WTC11 (cell line): ENCODE results near the gene ITGA3. TPM values are rescaled to one million over a fixed set of nuclear protein-coding genes. Genes with fewer than 3 reads are reported as not detected.

ENCODE experiments used
- ATAC-seq: fragments of 200-7000 bp; cut with Tn5 transposase; 2 replicates; pipeline ENCODE4 v1.10.0; 2021; ENCODE audit warnings: mild to moderate bottlenecking, moderate library complexity
- CTCF ChIA-PET: fragments of 300-600 bp; sonication (Branson Sonifier 250); formaldehyde crosslinking; loops from one replicate; lab custom pipeline; 2021; ENCODE audit warnings: antibody characterized with exemption; lab: Charles Lee
- POLR2A ChIA-PET: fragments of 350-600 bp; sonication (Branson Sonifier 250); formaldehyde crosslinking; loops from one replicate; lab custom pipeline; 2021; ENCODE audit warnings: antibody characterized with exemption; lab: Charles Lee
- DNase-seq: peaks from one replicate; pipeline ENCODE4 v3.0.0; 2021; ENCODE audit warnings: low spot score
- H3K27ac Mint-ChIP-seq: 2 replicates; pipeline ENCODE4 v1.8.0; 2021; ENCODE audit warnings: mixed read lengths
- H3K27me3 Mint-ChIP-seq: 2 replicates; pipeline ENCODE4 v1.8.0; 2021; ENCODE audit warnings: low read depth, mild to moderate bottlenecking, moderate library complexity, mixed read lengths
- H3K36me3 Mint-ChIP-seq: 2 replicates; pipeline ENCODE4 v1.8.0; 2021; ENCODE audit warnings: mixed read lengths
- H3K4me1 Mint-ChIP-seq: 2 replicates; pipeline ENCODE4 v1.8.0; 2022; ENCODE audit warnings: mixed read lengths
- H3K4me3 Mint-ChIP-seq: 2 replicates; pipeline ENCODE4 v1.8.0; 2021; ENCODE audit warnings: mild to moderate bottlenecking, moderate library complexity, mixed read lengths
- H3K9me3 Mint-ChIP-seq: 2 replicates; pipeline ENCODE4 v1.8.0; 2021; ENCODE audit warnings: mixed read lengths
- ARID4B ChIP-seq: sonication (generic); formaldehyde crosslinking; IDR thresholded peaks from 2 replicates; pipeline ENCODE4 v1.8.0; 2023; ENCODE audit warnings: missing genetic modification reagents, mild to moderate bottlenecking, borderline replicate concordance
- E2F4 ChIP-seq: sonication (generic); formaldehyde crosslinking; IDR thresholded peaks from 2 replicates; pipeline ENCODE4 v1.8.1; 2022; ENCODE audit warnings: low read depth, mild to moderate bottlenecking, moderate library complexity, missing genetic modification reagents, borderline replicate concordance
- ERG ChIP-seq: fragments of 250-450 bp; sonication (Bioruptor Pico); IDR thresholded peaks from 2 replicates; pipeline ENCODE4 v1.8.0; 2021; ENCODE audit warnings: mild to moderate bottlenecking
- NFE2L1 ChIP-seq: sonication (generic); formaldehyde crosslinking; IDR thresholded peaks from 2 replicates; pipeline ENCODE4 v1.8.1; 2023; ENCODE audit warnings: missing genetic modification reagents
- PREB ChIP-seq: sonication (generic); formaldehyde crosslinking; IDR thresholded peaks from 2 replicates; pipeline ENCODE4 v1.8.1; 2022; ENCODE audit warnings: mild to moderate bottlenecking, missing genetic modification reagents, moderate library complexity, borderline replicate concordance
- ZNF219 ChIP-seq: sonication (generic); formaldehyde crosslinking; IDR thresholded peaks from 2 replicates; pipeline ENCODE4 v1.8.0; 2023; ENCODE audit warnings: missing genetic modification reagents, mild to moderate bottlenecking, borderline replicate concordance
- ZNF416 ChIP-seq: fragments of 250-450 bp; sonication (Bioruptor Pico); IDR thresholded peaks from 2 replicates; pipeline ENCODE4 v1.9.0; 2021; ENCODE audit warnings: mild to moderate bottlenecking, inconsistent platforms
- ZNF671 ChIP-seq: fragments of 250-450 bp; sonication (Bioruptor Pico); IDR thresholded peaks from 2 replicates; pipeline ENCODE4 v1.8.0; 2021; ENCODE audit warnings: mild to moderate bottlenecking
- ZSCAN18 ChIP-seq: fragments of 250-450 bp; sonication (Bioruptor Pico); IDR thresholded peaks from 2 replicates; pipeline ENCODE4 v2.1.2; 2022; ENCODE audit warnings: mild to moderate bottlenecking, moderate library complexity
- total RNA-seq: library from RNA; stranded (reverse); gene quantifications from 3 replicates; pipeline ENCODE4 v1.2.3, GENCODE V29; 2021
- TF ChIP-seq, protein P1 (sequence below): fragments of 250-450 bp; sonication (Bioruptor Pico); conservative IDR thresholded peaks from 2 replicates; pipeline ENCODE4 v1.9.0; 2021; ENCODE audit warnings: mild to moderate bottlenecking
- TF ChIP-seq, protein P2 (sequence below): sonication (generic); formaldehyde crosslinking; IDR thresholded peaks from 2 replicates; pipeline ENCODE4 v1.8.1; 2023; ENCODE audit warnings: mild to moderate bottlenecking, missing genetic modification reagents, moderate library complexity
- TF ChIP-seq, protein P3 (sequence below): sonication (generic); formaldehyde crosslinking; conservative IDR thresholded peaks from 2 replicates; pipeline ENCODE4 v1.8.1; 2022; ENCODE audit warnings: mild to moderate bottlenecking, missing genetic modification reagents
- TF ChIP-seq, protein P4 (sequence below): sonication (generic); formaldehyde crosslinking; IDR thresholded peaks from 2 replicates; pipeline ENCODE4 v1.8.0; 2022; ENCODE audit warnings: mild to moderate bottlenecking, missing genetic modification reagents

ITGA3 gene
- total RNA-seq, 1 experiment from 2014 or later: 35.3 TPM

- DNase-seq (no peak), ATAC-seq (no peak)
- Mint-ChIP-seq H3K36me3 (peaks cover 26% of the 10 kb centered on the region), H3K4me1 (peaks cover 11% of the 10 kb centered on the region), H3K9me3 (peaks cover 5% of the 10 kb centered on the region), H3K4me3 (no peak overlapping the region), H3K27ac (no peak overlapping the region), H3K27me3 (no peaks in the 10 kb centered on the region)
- TF ChIP-seq ZSCAN18 (CRISPR knock-in tag) (no peak), ERG (CRISPR knock-in tag) (no peak), ZNF671 (CRISPR knock-in tag) (no peak), ZNF219 (CRISPR knock-in tag) (no peak), ZNF416 (no peak), E2F4 (CRISPR knock-in tag) (no peak), NFE2L1 (CRISPR knock-in tag) (no peak), PREB (CRISPR knock-in tag) (no peak), ARID4B (CRISPR knock-in tag) (no peak)
- TF ChIP-seq, protein P1, sequence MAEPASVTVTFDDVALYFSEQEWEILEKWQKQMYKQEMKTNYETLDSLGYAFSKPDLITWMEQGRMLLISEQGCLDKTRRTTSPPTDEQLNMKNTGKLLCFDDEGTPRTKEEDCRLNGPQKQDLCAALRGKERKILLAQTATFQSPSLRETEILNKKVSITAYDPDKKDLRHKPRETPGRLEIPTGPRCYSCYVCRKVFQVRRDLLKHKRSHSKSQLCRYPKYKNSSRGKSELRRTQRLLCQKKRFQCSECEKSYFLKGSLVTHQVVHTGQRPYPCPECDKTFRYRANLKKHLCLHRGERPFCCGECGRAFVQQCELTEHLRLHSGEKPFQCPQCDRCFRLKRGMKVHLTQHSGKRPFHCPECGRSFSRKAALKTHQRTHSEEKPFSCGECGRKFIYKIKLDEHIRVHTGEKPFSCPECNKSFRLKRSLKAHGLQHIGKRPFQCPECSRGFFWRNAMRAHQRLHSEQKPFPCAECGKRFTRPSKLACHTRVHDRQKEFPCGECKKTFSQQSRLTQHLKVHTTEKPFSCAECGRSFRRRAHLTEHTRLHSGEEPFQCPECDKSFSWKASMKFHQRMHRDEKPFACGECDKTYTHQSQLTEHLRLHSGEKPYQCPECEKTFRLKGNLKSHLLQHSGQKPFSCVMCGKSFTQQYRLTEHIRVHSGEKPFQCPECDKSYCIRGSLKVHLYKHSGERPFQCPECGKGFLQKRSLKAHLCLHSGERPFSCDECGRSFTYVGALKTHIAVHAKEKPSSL (CRISPR knock-in tag): no peak
- TF ChIP-seq, protein P2, sequence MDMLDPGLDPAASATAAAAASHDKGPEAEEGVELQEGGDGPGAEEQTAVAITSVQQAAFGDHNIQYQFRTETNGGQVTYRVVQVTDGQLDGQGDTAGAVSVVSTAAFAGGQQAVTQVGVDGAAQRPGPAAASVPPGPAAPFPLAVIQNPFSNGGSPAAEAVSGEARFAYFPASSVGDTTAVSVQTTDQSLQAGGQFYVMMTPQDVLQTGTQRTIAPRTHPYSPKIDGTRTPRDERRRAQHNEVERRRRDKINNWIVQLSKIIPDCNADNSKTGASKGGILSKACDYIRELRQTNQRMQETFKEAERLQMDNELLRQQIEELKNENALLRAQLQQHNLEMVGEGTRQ (CRISPR knock-in tag): no peak
- TF ChIP-seq, protein P3, sequence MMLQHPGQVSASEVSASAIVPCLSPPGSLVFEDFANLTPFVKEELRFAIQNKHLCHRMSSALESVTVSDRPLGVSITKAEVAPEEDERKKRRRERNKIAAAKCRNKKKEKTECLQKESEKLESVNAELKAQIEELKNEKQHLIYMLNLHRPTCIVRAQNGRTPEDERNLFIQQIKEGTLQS (CRISPR knock-in tag): no peak
- TF ChIP-seq, protein P4, sequence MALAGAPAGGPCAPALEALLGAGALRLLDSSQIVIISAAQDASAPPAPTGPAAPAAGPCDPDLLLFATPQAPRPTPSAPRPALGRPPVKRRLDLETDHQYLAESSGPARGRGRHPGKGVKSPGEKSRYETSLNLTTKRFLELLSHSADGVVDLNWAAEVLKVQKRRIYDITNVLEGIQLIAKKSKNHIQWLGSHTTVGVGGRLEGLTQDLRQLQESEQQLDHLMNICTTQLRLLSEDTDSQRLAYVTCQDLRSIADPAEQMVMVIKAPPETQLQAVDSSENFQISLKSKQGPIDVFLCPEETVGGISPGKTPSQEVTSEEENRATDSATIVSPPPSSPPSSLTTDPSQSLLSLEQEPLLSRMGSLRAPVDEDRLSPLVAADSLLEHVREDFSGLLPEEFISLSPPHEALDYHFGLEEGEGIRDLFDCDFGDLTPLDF (CRISPR knock-in tag): no peak
- ChIA-PET CTCF (interaction anchor here (1.4 to 1.6 kb wide), 2 partner anchors 15 to 19 kb away, joined by 6 read pairs; no protein-coding TSS in a partner anchor), POLR2A (no interaction called here)
These were observed 17.0 kb downstream of the ITGA3 start for GRCh38 chr17:50072925-50073324.
